HEK293 (cell line): Measurements from ENCODE around the gene CMKLR1.

Experiments used
- CTCF ChIA-PET: fragments of 350-600 bp; formaldehyde crosslinking; extraction: SDS; loops from one replicate; lab custom pipeline; 2021; ENCODE audit warnings: antibody characterized with exemption; lab: Yijun Ruan, JAX
- POLR2A ChIA-PET: fragments of 300-600 bp; formaldehyde crosslinking; extraction: SDS; loops from one replicate; lab custom pipeline; 2020; ENCODE audit warnings: antibody characterized with exemption, inconsistent platforms; lab: Yijun Ruan, JAX
- H3K27ac ChIP-seq: fragments of 200-500 bp; sonication (Bioruptor generic); 2 replicates; pipeline ENCODE4 v1.5.1; 2014; ENCODE audit warnings: low read depth, low read length, control low read depth, inconsistent platforms; ENCODE audit errors: extremely low read depth
- H3K36me3 ChIP-seq, 2 experiments: fragments of 200-500 bp in 1 of 2; sonication (Bioruptor generic) in 1 of 2; 1 replicate in 1 of 2; 2 replicates in 1 of 2; pipeline ENCODE4 v1.5.1; 2014 to 2017; ENCODE audit warnings: inconsistent platforms in 2 of 2, low read length in 2 of 2; ENCODE audit not compliant: control insufficient read depth in 2 of 2, insufficient read depth in 1 of 2
- H3K4me1 ChIP-seq: fragments of 200-500 bp; sonication (Bioruptor generic); 2 replicates; pipeline ENCODE4 v1.5.1; 2014; ENCODE audit warnings: mild to moderate bottlenecking, low read length, inconsistent platforms; ENCODE audit not compliant: control insufficient read depth, insufficient read depth
- H3K4me3 ChIP-seq: 2 replicates; pipeline ENCODE4 v1.5.1; 2011; ENCODE audit warnings: low read depth, mild to moderate bottlenecking, control low read depth, low read length, moderate library complexity
- H3K9me3 ChIP-seq: fragments of 200-500 bp; sonication (Bioruptor generic); 2 replicates; pipeline ENCODE4 v1.5.1; 2014; ENCODE audit warnings: low read depth, low read length, inconsistent platforms; ENCODE audit not compliant: control insufficient read depth, insufficient read depth
- HOXA7 ChIP-seq: sonication (generic); formaldehyde crosslinking; IDR thresholded peaks from 2 replicates; pipeline ENCODE4 v1.8.1; 2022; ENCODE audit warnings: missing genetic modification reagents, borderline replicate concordance
- IKZF3 ChIP-seq: fragments of 450-650 bp; IDR thresholded peaks from 2 replicates; pipeline ENCODE4 v1.5.0; 2018; ENCODE audit warnings: missing biosample characterization, mild to moderate bottlenecking, missing genetic modification characterization, moderate library complexity
- KLF10 ChIP-seq: fragments of 450-650 bp; IDR thresholded peaks from 2 replicates; pipeline ENCODE4 v1.5.1; 2018; ENCODE audit warnings: missing biosample characterization, mild to moderate bottlenecking, missing genetic modification characterization
- KLF8 ChIP-seq: fragments of 450-650 bp; formaldehyde crosslinking; IDR thresholded peaks from 2 replicates; pipeline ENCODE4 v1.5.1; 2016; ENCODE audit warnings: missing biosample characterization, missing genetic modification characterization
- PATZ1 ChIP-seq: fragments of 450-650 bp; formaldehyde crosslinking; IDR thresholded peaks from 2 replicates; pipeline ENCODE4 v1.5.1; 2016; ENCODE audit warnings: missing biosample characterization, missing genetic modification characterization
- PBX3 ChIP-seq: sonication (generic); formaldehyde crosslinking; IDR thresholded peaks from 2 replicates; pipeline ENCODE4 v1.8.1; 2022; ENCODE audit warnings: mild to moderate bottlenecking, moderate library complexity, missing genetic modification reagents
- SCRT2 ChIP-seq: fragments of 450-650 bp; formaldehyde crosslinking; IDR thresholded peaks from 2 replicates; pipeline ENCODE4 v1.5.1; 2016; ENCODE audit warnings: missing biosample characterization, missing genetic modification characterization
- TSHZ1 ChIP-seq: fragments of 450-650 bp; formaldehyde crosslinking; IDR thresholded peaks from 2 replicates; pipeline ENCODE4 v1.5.1; 2016; ENCODE audit warnings: missing biosample characterization, missing genetic modification characterization, borderline replicate concordance
- ZNF174 ChIP-seq: fragments of 450-650 bp; formaldehyde crosslinking; IDR thresholded peaks from 2 replicates; pipeline ENCODE4 v1.5.0; 2017; ENCODE audit warnings: missing biosample characterization, mild to moderate bottlenecking, missing genetic modification characterization
- ZNF211 ChIP-seq: fragments of 450-650 bp; formaldehyde crosslinking; IDR thresholded peaks from 2 replicates; pipeline ENCODE4 v1.5.1; 2016; ENCODE audit warnings: low read depth, missing biosample characterization, missing genetic modification characterization
- ZNF239 ChIP-seq: fragments of 450-650 bp; formaldehyde crosslinking; IDR thresholded peaks from 2 replicates; pipeline ENCODE4 v1.5.1; 2016; ENCODE audit warnings: missing biosample characterization, missing genetic modification characterization
- ZNF26 ChIP-seq: fragments of 450-650 bp; formaldehyde crosslinking; IDR thresholded peaks from 2 replicates; pipeline ENCODE4 v1.5.1; 2016; ENCODE audit warnings: missing biosample characterization, missing genetic modification characterization
- ZNF366 ChIP-seq: fragments of 450-650 bp; formaldehyde crosslinking; conservative IDR thresholded peaks from 2 replicates; pipeline ENCODE4 v1.5.1; 2016; ENCODE audit warnings: missing biosample characterization, missing genetic modification characterization
- ZNF596 ChIP-seq: fragments of 450-650 bp; IDR thresholded peaks from 2 replicates; pipeline ENCODE4 v1.5.0; 2018; ENCODE audit warnings: missing biosample characterization, mild to moderate bottlenecking, missing genetic modification characterization, moderate library complexity
- ZNF610 ChIP-seq: fragments of 450-650 bp; formaldehyde crosslinking; IDR thresholded peaks from 2 replicates; pipeline ENCODE4 v1.5.1; 2016; ENCODE audit warnings: missing biosample characterization, missing genetic modification characterization, borderline replicate concordance
- ZNF621 ChIP-seq: fragments of 450-650 bp; formaldehyde crosslinking; IDR thresholded peaks from 2 replicates; pipeline ENCODE4 v1.5.1; 2017; ENCODE audit warnings: missing biosample characterization, missing genetic modification characterization
- ZSCAN30 ChIP-seq: fragments of 450-650 bp; IDR thresholded peaks from 2 replicates; pipeline ENCODE4 v1.5.1; 2018; ENCODE audit warnings: missing biosample characterization, mild to moderate bottlenecking, missing genetic modification characterization, moderate library complexity
- TF ChIP-seq, protein P1 (sequence below): fragments of 450-650 bp; formaldehyde crosslinking; IDR thresholded peaks from 2 replicates; pipeline ENCODE4 v1.5.1; 2016; ENCODE audit warnings: missing biosample characterization, missing genetic modification characterization
- TF ChIP-seq, protein P2 (sequence below): fragments of 450-650 bp; formaldehyde crosslinking; IDR thresholded peaks from 2 replicates; pipeline ENCODE4 v1.5.1; 2016; ENCODE audit warnings: missing biosample characterization, missing genetic modification characterization, low read depth
- TF ChIP-seq, protein P3 (sequence below): fragments of 450-650 bp; formaldehyde crosslinking; IDR thresholded peaks from 2 replicates; pipeline ENCODE4; 2016; ENCODE audit warnings: missing biosample characterization, missing genetic modification characterization

Gene CMKLR1

GRCh38 chr12:108313606-108314351 is 25.3 kb downstream of the CMKLR1 start:
- Histone ChIP-seq H3K4me1 (no peaks in the 10 kb centered on the region), H3K36me3 (no peaks in the 10 kb centered on the region), H3K4me3 (no peak overlapping the region), H3K27ac (no peak overlapping the region), H3K9me3 (no peaks in the 10 kb centered on the region)
- ChIA-PET CTCF (interaction anchor here (0.6 kb wide), 1 partner anchor 288 kb away, joined by 3 read pairs; no protein-coding TSS in a partner anchor), POLR2A (no interaction called here)
- no peak for TF ChIP-seq ZNF366 (tag by site-specific recombination)
- no peak for TF ChIP-seq ZNF621 (tag by site-specific recombination)
- TF ChIP-seq PBX3 = no peak
- no peak for TF ChIP-seq SCRT2 (tag by site-specific recombination)
- no peak for TF ChIP-seq ZNF596 (tag by site-specific recombination)
- no peak for TF ChIP-seq HOXA7 (CRISPR knock-in tag)
- TF ChIP-seq IKZF3 (tag by site-specific recombination) = no peak
- TF ChIP-seq, protein P1, sequence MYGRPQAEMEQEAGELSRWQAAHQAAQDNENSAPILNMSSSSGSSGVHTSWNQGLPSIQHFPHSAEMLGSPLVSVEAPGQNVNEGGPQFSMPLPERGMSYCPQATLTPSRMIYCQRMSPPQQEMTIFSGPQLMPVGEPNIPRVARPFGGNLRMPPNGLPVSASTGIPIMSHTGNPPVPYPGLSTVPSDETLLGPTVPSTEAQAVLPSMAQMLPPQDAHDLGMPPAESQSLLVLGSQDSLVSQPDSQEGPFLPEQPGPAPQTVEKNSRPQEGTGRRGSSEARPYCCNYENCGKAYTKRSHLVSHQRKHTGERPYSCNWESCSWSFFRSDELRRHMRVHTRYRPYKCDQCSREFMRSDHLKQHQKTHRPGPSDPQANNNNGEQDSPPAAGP (tag by site-specific recombination) = no peak
- TF ChIP-seq ZSCAN30 (tag by site-specific recombination) = no peak
- TF ChIP-seq KLF8 (tag by site-specific recombination) = no peak
- TF ChIP-seq ZNF211 (tag by site-specific recombination) = no peak
- TF ChIP-seq ZNF610 = no peak

DNA sequence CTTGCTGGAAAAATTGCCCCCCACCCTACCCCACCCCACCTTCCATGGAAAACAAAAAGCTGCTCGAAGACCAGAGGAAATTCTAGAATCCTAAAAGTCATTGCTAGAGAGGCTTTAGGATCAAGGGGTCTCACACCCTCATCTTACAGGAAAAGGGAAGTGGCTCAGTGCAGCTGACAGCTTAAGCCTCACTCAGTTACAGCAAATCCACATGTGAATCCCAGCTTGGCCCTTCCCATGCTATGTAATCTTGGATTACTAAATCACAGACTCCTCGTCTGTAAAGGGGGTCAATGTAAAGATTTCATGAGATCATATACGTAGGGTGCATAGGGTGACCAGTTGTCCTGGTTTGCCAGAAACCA is 25.9 kb downstream of the CMKLR1 start:
- POLR2A ChIA-PET = no interaction called here
- no peaks in the 10 kb centered on the region for H3K36me3 ChIP-seq
- CTCF ChIA-PET = interaction anchor here (0.6 kb wide), 2 partner anchors 288 to 1927 kb away, joined by 3 read pairs; no protein-coding TSS in a partner anchor
- no peak overlapping the region for H3K4me3 ChIP-seq
- no peak overlapping the region for H3K27ac ChIP-seq
- no peaks in the 10 kb centered on the region for H3K4me1 ChIP-seq
- H3K9me3 ChIP-seq = no peaks in the 10 kb centered on the region
- no peak for TF ChIP-seq KLF10 (tag by site-specific recombination)
- no peak for TF ChIP-seq ZNF239 (tag by site-specific recombination)
- no peak for TF ChIP-seq ZNF26 (tag by site-specific recombination)
- TF ChIP-seq PATZ1 (tag by site-specific recombination) = no peak
- TF ChIP-seq, protein P2, sequence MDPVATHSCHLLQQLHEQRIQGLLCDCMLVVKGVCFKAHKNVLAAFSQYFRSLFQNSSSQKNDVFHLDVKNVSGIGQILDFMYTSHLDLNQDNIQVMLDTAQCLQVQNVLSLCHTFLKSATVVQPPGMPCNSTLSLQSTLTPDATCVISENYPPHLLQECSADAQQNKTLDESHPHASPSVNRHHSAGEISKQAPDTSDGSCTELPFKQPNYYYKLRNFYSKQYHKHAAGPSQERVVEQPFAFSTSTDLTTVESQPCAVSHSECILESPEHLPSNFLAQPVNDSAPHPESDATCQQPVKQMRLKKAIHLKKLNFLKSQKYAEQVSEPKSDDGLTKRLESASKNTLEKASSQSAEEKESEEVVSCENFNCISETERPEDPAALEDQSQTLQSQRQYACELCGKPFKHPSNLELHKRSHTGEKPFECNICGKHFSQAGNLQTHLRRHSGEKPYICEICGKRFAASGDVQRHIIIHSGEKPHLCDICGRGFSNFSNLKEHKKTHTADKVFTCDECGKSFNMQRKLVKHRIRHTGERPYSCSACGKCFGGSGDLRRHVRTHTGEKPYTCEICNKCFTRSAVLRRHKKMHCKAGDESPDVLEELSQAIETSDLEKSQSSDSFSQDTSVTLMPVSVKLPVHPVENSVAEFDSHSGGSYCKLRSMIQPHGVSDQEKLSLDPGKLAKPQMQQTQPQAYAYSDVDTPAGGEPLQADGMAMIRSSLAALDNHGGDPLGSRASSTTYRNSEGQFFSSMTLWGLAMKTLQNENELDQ (tag by site-specific recombination) = no peak
- no peak for TF ChIP-seq ZNF174 (tag by site-specific recombination)
- TF ChIP-seq, protein P3, sequence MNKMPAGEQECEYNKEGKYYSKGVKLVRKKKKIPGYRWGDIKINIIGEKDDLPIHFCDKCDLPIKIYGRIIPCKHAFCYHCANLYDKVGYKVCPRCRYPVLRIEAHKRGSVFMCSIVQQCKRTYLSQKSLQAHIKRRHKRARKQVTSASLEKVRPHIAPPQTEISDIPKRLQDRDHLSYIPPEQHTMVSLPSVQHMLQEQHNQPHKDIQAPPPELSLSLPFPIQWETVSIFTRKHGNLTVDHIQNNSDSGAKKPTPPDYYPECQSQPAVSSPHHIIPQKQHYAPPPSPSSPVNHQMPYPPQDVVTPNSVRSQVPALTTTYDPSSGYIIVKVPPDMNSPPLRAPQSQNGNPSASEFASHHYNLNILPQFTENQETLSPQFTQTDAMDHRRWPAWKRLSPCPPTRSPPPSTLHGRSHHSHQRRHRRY (tag by site-specific recombination) = no peak
- TF ChIP-seq TSHZ1 (tag by site-specific recombination) = no peak
